Left lung (tissue), 10 donors: ENCODE measurements around the gene SIPA1L2. TPM values are rescaled to one million over a fixed set of nuclear protein-coding genes. Genes with fewer than 3 reads are reported as not detected.
A peak's percentile ranks its signal among the peaks of the same experiment; 100 is the strongest.

Experiments used
- ATAC-seq: fragments of 200-7000 bp; cut with Tn5 transposase; one replicate; pipeline ENCODE4 v1.9.1; 2020; ENCODE audit warnings: moderate library complexity
- DNase-seq, 4 donors: peaks; one replicate each; pipeline ENCODE4 v3.0.0-alpha.2; 2013 to 2020
- H3K27ac ChIP-seq, 2 donors: fragments of 200-600 bp; sonication (generic) in 1 of 2; one replicate each; pipeline versions ENCODE4 v1.5.0 to v1.8.0; 2020 to 2021
- H3K27me3 ChIP-seq, 2 donors: fragments of 200-600 bp; sonication (generic) in 1 of 2; one replicate each; pipeline versions ENCODE4 v1.5.0 to v1.8.0; 2020 to 2021
- H3K36me3 ChIP-seq, 2 donors: fragments of 200-600 bp; sonication (generic) in 1 of 2; one replicate each; pipeline versions ENCODE4 v1.5.0 to v1.8.0; 2020 to 2021
- H3K4me1 ChIP-seq, 2 donors: fragments of 200-600 bp; one replicate each; pipeline ENCODE4 v1.8.0; 2021
- H3K4me3 ChIP-seq, 2 donors: fragments of 200-600 bp; sonication (generic) in 1 of 2; one replicate each; pipeline versions ENCODE4 v1.5.0 to v1.8.0; 2020 to 2021; ENCODE audit warnings: mild to moderate bottlenecking in 1 of 2
- H3K9me3 ChIP-seq, 2 donors: fragments of 200-600 bp; sonication (generic) in 1 of 2; one replicate each; pipeline versions ENCODE4 v1.5.0 to v1.8.0; 2020 to 2021
- CTCF ChIP-seq, 2 donors: fragments of 200-600 bp; sonication (generic) in 1 of 2; IDR thresholded peaks; one replicate each; pipeline versions ENCODE4 v1.5.0 to v1.8.0; 2021; ENCODE audit warnings: antibody characterized with exemption in 2 of 2
- intact Hi-C, 2 donors: fragments of 100-400 bp; cut with DNase I; formaldehyde crosslinking; loops; one replicate each; pipeline versions ENCODE4 v1.11.2 to v1.14.2; 2022
- polyA plus RNA-seq, 6 donors: library from polyadenylated mRNA; unstranded; fragments of 120-200 nt; gene quantifications; one replicate each; pipeline ENCODE4 v1.2.1, GENCODE V29; 2013; ENCODE audit not compliant: insufficient read length in 6 of 6
- total RNA-seq, 2 donors: library from RNA; stranded (reverse); fragmentation: NEBNext Ultra II Directional; extraction: Animal tissue kit (Norgen Biotek cat#: 25700); gene quantifications; one replicate each; pipeline ENCODE4 v1.2.1, GENCODE V29; 2021
- donor health status: DM: no; HTN: yes; CAD: no.
- donor health status: DM: no; HTN: no; CAD: no.

The SIPA1L2 gene
- total and polyA plus RNA-seq, 8 donors = 19.4 to 29.3 (median 26.9) TPM

GRCh38 chr1:232675898-232676297 lies 46.0 kb upstream of the SIPA1L2 start:
- Histone ChIP-seq H3K4me3 (no peak overlapping the region), H3K36me3 (no peaks in the 10 kb centered on the region), H3K4me1 (no peaks in the 10 kb centered on the region), H3K9me3 (no peaks in the 10 kb centered on the region), H3K27ac (no peak overlapping the region), H3K27me3 (no peaks in the 10 kb centered on the region)
- ATAC-seq = no peak
- no peak for TF ChIP-seq CTCF (IDR thresholded peaks at IDR 0.05)
- intact Hi-C loops = no loop called here
- DNase-seq = no peak

GRCh38 chr1:232675260-232675659 lies 45.3 kb upstream of the SIPA1L2 start:
- Histone ChIP-seq H3K9me3 (no peaks in the 10 kb centered on the region), H3K36me3 (no peaks in the 10 kb centered on the region), H3K27ac (no peak overlapping the region), H3K4me3 (no peak overlapping the region), H3K4me1 (no peaks in the 10 kb centered on the region), H3K27me3 (no peaks in the 10 kb centered on the region)
- no peak for ATAC-seq
- no peak for DNase-seq
- no peak for TF ChIP-seq CTCF (IDR thresholded peaks at IDR 0.05)
- intact Hi-C loops = no loop called here

- H3K27me3 ChIP-seq = no peaks in the 10 kb centered on the region
- H3K9me3 ChIP-seq = no peaks in the 10 kb centered on the region
- H3K4me1 ChIP-seq = no peaks in the 10 kb centered on the region
- intact Hi-C loops = no loop called here
- ATAC-seq = no peak
- H3K36me3 ChIP-seq = no peaks in the 10 kb centered on the region
- no peak overlapping the region for H3K27ac ChIP-seq
- no peak overlapping the region for H3K4me3 ChIP-seq
- no peak for DNase-seq
- TF ChIP-seq CTCF (IDR thresholded peaks at IDR 0.05) = no peak
These were observed 43.3 kb upstream of the SIPA1L2 start for GRCh38 chr1:232673256-232673655.

GRCh38 chr1:232669981-232670747 lies 40.2 kb upstream of the SIPA1L2 start:
- Histone ChIP-seq H3K36me3 (no peaks in the 10 kb centered on the region), H3K4me3 (no peak overlapping the region), H3K4me1 (no peaks in the 10 kb centered on the region), H3K27me3 (no peaks in the 10 kb centered on the region), H3K27ac (no peak overlapping the region), H3K9me3 (no peaks in the 10 kb centered on the region)
- intact Hi-C loops = no loop called here
- no peak for ATAC-seq
- no peak for DNase-seq
- no peak for TF ChIP-seq CTCF (IDR thresholded peaks at IDR 0.05)

GRCh38 chr1:232667778-232668165 lies 37.8 kb upstream of the SIPA1L2 start:
- peak; percentile 31 for ATAC-seq
- DNase-seq = peak in 2 of 4 donors; percentile 46 to 56
- Histone ChIP-seq H3K9me3 (no peaks in the 10 kb centered on the region), H3K27me3 (no peaks in the 10 kb centered on the region), H3K36me3 (no peaks in the 10 kb centered on the region), H3K4me1 (no peaks in the 10 kb centered on the region), H3K4me3 (no peak overlapping the region), H3K27ac (no peak overlapping the region)
- TF ChIP-seq CTCF (IDR thresholded peaks at IDR 0.05) = no peak
- intact Hi-C loops = no loop called here
